Epidermal melanocyte (primary cell): Measurements from ENCODE around the gene PKD2L2.
"Not testable (repeated sequence)": the region's sequence is repeated elsewhere in the genome, so short reads cannot be mapped to it uniquely, and the experiment has no call there.

ENCODE experiments used
- DNase-seq: peaks from one replicate; pipeline ENCODE4 v3.0.0; 2011; ENCODE audit warnings: low spot score; ENCODE audit not compliant: insufficient read length

PKD2L2 gene

GRCh38 chr5:137888863-137889759, at the start of gene PKD2L2:
Gene PKD2L2, plus strand, starts transcription at chr5:137889457. Its CDS starts 35 bp downstream, at chr5:137889492.
- DNase-seq = no peak

- no peak for DNase-seq
These were observed 47.0 kb upstream of the PKD2L2 start for GRCh38 chr5:137842296-137842695.

GRCh38 chr5:137843676-137844299, 45.5 kb upstream of the PKD2L2 start:
- no peak for DNase-seq

- no peak for DNase-seq
These were observed 43.8 kb upstream of the PKD2L2 start for GRCh38 chr5:137845472-137845871.

- no peak for DNase-seq
These were observed 41.6 kb upstream of the PKD2L2 start for GRCh38 chr5:137847687-137848086.

- DNase-seq = not testable (repeated sequence)
These were observed 36.1 kb upstream of the PKD2L2 start for GRCh38 chr5:137853165-137853564.

- DNase-seq = no peak
These were observed 33.1 kb upstream of the PKD2L2 start for GRCh38 chr5:137856201-137856600.

GRCh38 chr5:137856916-137857862, 32.1 kb upstream of the PKD2L2 start:
- no peak for DNase-seq

- no peak for DNase-seq
These were observed 30.9 kb upstream of the PKD2L2 start for GRCh38 chr5:137858223-137858916.

GRCh38 chr5:137858954-137859353, 30.3 kb upstream of the PKD2L2 start:
- DNase-seq = no peak

GRCh38 chr5:137862251-137862650, 27.0 kb upstream of the PKD2L2 start:
- no peak for DNase-seq

- not testable (repeated sequence) for DNase-seq
These were observed 25.6 kb upstream of the PKD2L2 start for GRCh38 chr5:137863653-137864052.

- DNase-seq = no peak
These were observed 22.5 kb upstream of the PKD2L2 start for GRCh38 chr5:137866541-137867388.

GRCh38 chr5:137867664-137868063, 21.6 kb upstream of the PKD2L2 start, which contains the start of gene MYOT:
Gene MYOT, plus strand, starts transcription at chr5:137867860. Its CDS starts 2,792 bp downstream, at chr5:137870652.
- DNase-seq = no peak

- DNase-seq = no peak
These were observed 18.5 kb upstream of the PKD2L2 start for GRCh38 chr5:137870647-137871339.

GRCh38 chr5:137871571-137871970, 17.7 kb upstream of the PKD2L2 start:
- DNase-seq = no peak

- DNase-seq = no peak
These were observed 16.8 kb upstream of the PKD2L2 start for GRCh38 chr5:137872466-137872865.

GRCh38 chr5:137876101-137876500, 13.2 kb upstream of the PKD2L2 start:
- DNase-seq = no peak

GRCh38 chr5:137880313-137880712, 8.9 kb upstream of the PKD2L2 start:
- DNase-seq = no peak
